ENCODE data around the gene PGLYRP1.

GRCh38 chr19:46031781-46032596, 9.1 kb upstream of the PGLYRP1 start:
- TF ChIP-seq CTCF (conservative IDR thresholded peaks at IDR 0.05) (no peak), EZH2 (IDR thresholded peaks at IDR 0.05; ENCODE audit: low read depth) (no peak)
